BJ (cell line): Measurements from ENCODE around the gene GALK2. TPM values are rescaled to one million over a fixed set of nuclear protein-coding genes. Genes with fewer than 3 reads are reported as not detected.
"Not testable (repeated sequence)": the region's sequence is repeated elsewhere in the genome, so short reads cannot be mapped to it uniquely, and the experiment has no call there.

Experiments used
- CTCF ChIA-PET: fragments of 350-600 bp; formaldehyde crosslinking; extraction: SDS; loops from one replicate; lab custom pipeline; 2021; ENCODE audit warnings: antibody characterized with exemption, inconsistent platforms; lab: Yijun Ruan, JAX
- POLR2A ChIA-PET: fragments of 300-600 bp; sonication (Branson Sonifier 250); formaldehyde crosslinking; extraction: SDS; loops from one replicate; lab custom pipeline; 2021; ENCODE audit warnings: antibody characterized with exemption; lab: Charles Lee
- DNase-seq: peaks from one replicate; pipeline ENCODE4 v3.0.0-alpha.2; 2011; ENCODE audit warnings: low read depth
- H3K27me3 ChIP-seq: 2 replicates; pipeline ENCODE4 v1.6.0; 2011; ENCODE audit warnings: low read length; ENCODE audit not compliant: control insufficient read depth, insufficient read depth
- H3K36me3 ChIP-seq: 2 replicates; pipeline ENCODE4 v1.5.1; 2011; ENCODE audit warnings: low read length; ENCODE audit not compliant: control insufficient read depth, insufficient read depth
- H3K4me3 ChIP-seq: 2 replicates; pipeline ENCODE4 v1.5.1; 2011; ENCODE audit warnings: low read depth, mild to moderate bottlenecking, control low read depth, low read length
- CTCF ChIP-seq: IDR thresholded peaks from 2 replicates; pipeline ENCODE4 v1.5.1; 2011; ENCODE audit warnings: low read depth, mild to moderate bottlenecking, control low read depth, inconsistent platforms, low read length, moderate library complexity; ENCODE audit not compliant: insufficient read depth
- polyA plus RNA-seq: library from polyadenylated mRNA; depleted of rRNA; stranded (reverse); fragments of >200 nt; gene quantifications from 2 replicates; pipeline ENCODE4 v1.2.3, GENCODE V29; 2011

Gene GALK2
- polyA plus RNA-seq, 1 experiment: 19.4 TPM

GRCh38 chr15:49339656-49340055, 169.6 kb downstream of the GALK2 start:
- Histone ChIP-seq H3K36me3 (no peaks in the 10 kb centered on the region; the same call in none of the 2 replicates), H3K4me3 (no peak overlapping the region), H3K27me3 (no peaks in the 10 kb centered on the region)
- TF ChIP-seq CTCF: no peak
- ChIA-PET CTCF (no interaction called here), POLR2A (no interaction called here)
- DNase-seq: no peak

GRCh38 chr15:49343546-49343945, 173.5 kb downstream of the GALK2 start:
- Histone ChIP-seq H3K4me3 (no peak overlapping the region), H3K36me3 (no peaks in the 10 kb centered on the region; the same call in none of the 2 replicates), H3K27me3 (no peaks in the 10 kb centered on the region)
- ChIA-PET CTCF (no interaction called here), POLR2A (no interaction called here)
- no peak for DNase-seq
- TF ChIP-seq CTCF: no peak

- H3K4me3 ChIP-seq, CTCF ChIA-PET, H3K36me3 ChIP-seq, H3K27me3 ChIP-seq, POLR2A ChIA-PET, DNase-seq: not testable (repeated sequence)
Measured at GRCh38 chr15:49354439-49354838, 184.4 kb downstream of the GALK2 start.

GRCh38 chr15:49361370-49361769, 191.3 kb downstream of the GALK2 start:
- H3K36me3 ChIP-seq: no peaks in the 10 kb centered on the region
- H3K4me3 ChIP-seq: no peak overlapping the region
- no peak for TF ChIP-seq CTCF
- CTCF ChIA-PET: no interaction called here
- POLR2A ChIA-PET: no interaction called here
- H3K27me3 ChIP-seq: no peaks in the 10 kb centered on the region
- no peak for DNase-seq

- ChIA-PET CTCF (no interaction called here), POLR2A (no interaction called here)
- Histone ChIP-seq H3K27me3 (no peaks in the 10 kb centered on the region), H3K36me3 (no peaks in the 10 kb centered on the region), H3K4me3 (no peak overlapping the region)
- DNase-seq: no peak
- TF ChIP-seq CTCF: no peak
Measured at GRCh38 chr15:49366496-49366895, 196.4 kb downstream of the GALK2 start.

GRCh38 chr15:49370782-49371181, 200.7 kb downstream of the GALK2 start:
- CTCF ChIA-PET: interaction anchor here (0.6 to 1.1 kb wide), 2 partner anchors 147 to 633 kb away, joined by 3 to 4 read pairs; no protein-coding TSS in a partner anchor
- Histone ChIP-seq H3K27me3 (no peaks in the 10 kb centered on the region), H3K4me3 (no peak overlapping the region), H3K36me3 (no peaks in the 10 kb centered on the region)
- POLR2A ChIA-PET: no interaction called here
- peak; percentile 43 for TF ChIP-seq CTCF
- no peak for DNase-seq
